ENCODE measurements around the gene CLCF1. TPM values are rescaled to one million over a fixed set of nuclear protein-coding genes. Genes with fewer than 3 reads are reported as not detected.
A peak's percentile ranks its signal among the peaks of the same experiment; 100 is the strongest.

Gene CLCF1
- total RNA-seq, 1 donor from 2014 or later, result 22.7 TPM

DNA sequence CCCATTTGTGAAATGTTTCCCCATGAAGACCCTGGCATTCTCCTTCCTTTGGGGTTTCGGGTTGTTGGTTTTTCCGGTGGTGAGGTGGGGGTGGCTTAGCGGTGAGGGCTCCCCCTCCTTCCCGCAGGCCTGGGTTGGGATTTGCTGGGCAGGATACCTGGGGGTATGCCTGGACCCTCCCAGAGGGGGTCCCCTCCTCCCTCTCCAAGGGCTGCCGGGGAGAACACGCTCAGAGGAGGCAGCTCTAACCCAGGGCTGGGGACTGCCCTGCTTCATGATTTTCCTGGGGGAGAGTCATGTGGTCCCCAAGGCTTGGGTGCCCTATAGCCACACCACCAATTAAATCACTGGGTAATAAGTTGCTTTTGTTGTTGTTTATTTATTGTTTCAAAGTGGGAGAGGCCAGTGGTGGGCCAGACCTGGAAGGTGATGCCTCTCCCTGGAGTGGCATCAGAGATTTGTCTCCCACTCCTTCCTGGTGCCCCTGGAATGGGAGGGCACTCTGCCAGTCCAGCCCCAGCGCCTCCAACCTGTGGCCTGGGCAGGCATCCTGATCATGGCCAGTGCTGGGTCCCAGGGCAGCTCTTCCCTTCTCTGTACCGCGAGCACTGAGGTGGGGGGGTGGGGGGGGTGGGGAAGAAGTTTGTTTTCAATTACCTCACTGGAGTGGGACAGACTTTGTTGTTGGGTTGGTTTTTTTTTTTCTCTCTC lies 1.3 kb upstream of the CLCF1 start:
- DNase-seq (ENCODE audit: low read depth), result peak; percentile 80

DNA sequence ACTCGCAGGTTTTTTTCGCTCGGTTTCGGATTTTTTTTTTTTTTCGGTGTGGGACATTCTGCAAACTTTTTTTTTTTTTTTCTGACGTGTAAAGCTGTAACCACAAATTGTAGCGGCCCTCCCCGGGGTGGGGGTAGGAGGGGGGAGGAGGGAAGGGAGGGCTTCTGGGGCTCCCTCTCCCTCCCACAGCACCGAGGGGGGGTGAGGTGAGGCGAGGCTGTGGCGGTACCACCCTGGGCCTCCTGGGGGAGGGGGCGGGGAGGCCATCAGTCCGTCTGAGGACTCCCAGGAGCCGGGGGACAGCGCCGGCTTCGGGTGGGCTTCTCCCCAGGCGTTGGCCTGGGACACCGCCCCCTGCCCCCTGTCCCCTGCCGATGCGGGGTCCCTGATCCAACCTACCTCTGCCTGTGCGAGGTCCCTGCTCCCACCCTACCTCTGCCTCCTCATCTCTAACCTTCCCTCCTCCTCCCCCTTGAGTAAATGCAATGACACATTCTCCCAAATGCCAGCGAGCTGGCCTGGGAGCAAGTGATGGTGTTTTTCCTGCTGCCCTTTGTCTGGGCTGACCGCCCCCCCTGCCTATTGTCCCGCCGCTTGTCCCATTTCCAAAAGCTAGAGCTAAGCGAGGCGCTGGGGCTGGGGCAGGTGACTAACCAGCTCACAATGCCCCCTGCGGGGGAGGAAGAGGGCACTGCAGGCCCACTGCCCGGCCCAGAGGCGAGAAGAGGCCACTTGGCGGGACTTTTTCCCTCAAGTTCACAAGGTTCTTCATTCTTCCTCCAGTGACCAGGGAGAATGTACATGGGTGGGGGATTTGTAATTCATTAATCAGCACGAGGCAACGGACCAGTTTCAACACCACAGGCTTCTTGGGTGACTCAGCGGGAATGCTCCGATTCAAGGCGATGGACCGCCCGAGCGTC lies 511 bp upstream of the CLCF1 start:
- DNase-seq (ENCODE audit: low read depth), result peak; percentile 100

DNA sequence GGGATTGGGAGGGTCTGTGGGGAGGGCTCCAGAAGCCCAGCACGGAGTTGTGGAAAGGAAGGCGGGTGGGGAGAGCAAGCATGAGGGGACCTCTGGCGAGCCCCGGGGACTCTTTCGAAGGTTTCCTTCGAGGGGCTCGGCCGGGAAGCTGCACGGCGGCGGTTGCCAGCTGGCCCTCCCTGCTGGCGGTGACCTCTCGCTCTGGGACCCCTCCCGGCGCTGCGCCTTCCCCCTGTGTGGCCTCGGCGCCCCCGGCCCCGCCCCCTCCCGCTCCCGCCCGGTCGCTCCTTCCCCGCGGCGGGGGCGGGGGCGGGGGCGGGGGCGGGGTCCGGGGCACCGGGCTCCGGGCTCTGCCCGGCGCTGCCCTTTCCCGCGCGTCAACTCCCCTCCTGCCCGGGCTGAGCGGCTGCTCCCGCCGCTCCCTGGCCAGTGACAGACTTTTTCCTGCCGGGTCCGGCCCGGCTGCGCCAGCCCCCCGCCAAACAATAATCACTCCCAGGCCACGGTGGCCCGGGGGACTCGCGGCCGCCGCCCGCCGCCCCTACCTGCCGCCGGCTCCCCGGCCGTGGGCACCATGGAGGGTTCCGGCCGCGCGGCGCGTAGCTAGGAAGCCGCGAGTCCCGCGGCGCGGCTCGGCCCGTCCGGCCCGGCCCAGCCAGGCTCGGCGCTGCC lies 941 bp downstream of the CLCF1 start:
- DNase-seq (ENCODE audit: low read depth), result no peak

DNA sequence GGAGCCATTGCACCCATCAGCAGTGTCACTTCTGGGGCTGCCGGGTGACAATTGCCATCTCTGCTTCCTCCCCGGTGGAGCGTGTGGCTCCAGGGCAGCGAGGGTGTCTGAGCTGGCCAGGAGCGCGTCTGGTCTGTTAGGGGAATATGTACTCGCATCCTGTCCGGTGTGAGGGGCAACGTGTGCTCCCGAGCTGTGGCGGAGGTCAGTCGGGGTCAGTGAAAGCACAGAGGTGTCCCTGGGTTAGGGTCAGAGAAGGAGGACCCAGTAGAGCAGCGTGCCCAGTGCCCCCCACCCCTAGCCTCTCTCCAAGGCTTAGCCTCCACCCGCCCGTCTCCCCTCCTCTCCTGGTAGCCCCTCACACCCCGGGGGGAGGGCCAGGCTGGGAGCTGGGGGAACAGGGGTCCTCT lies 1.5 kb downstream of the CLCF1 start:
- no peak for DNase-seq (ENCODE audit: low read depth)

DNA sequence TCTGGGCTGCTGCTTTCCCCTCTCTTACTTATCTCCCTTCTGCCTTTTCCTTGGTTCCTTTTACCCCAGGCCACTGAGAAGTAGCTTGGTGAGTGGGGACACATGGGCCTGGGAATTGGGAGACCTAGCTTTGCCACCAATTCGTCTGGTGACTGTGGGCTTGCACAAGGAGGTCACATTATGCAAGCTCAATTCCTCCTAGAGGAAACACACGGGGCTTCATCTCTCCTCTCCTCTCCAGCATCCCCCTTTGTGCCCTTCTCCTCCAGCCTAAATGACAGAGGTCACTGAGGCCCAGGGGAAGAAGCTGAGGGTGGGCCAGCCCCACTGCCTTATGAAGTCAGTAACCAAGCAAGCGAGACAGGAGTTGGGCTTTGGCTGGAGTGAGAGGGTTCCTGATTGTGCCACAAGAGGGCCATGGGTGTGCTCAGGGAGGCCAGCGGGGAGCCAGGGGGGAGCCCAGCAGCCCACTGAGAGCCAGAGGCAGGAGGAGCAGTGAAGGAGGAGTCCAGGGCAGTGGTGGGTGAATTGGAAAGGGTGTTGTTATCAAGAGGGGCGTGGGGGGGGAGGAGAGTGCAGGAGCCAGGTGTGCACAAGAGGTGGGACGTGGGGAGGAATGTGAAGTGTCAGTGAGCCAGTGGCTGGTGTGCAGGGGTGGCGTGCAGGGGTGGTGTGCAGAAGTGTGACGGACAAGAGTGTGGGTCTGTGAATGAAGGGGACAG lies 2.0 kb downstream of the CLCF1 start:
- peak; percentile 63 for DNase-seq (ENCODE audit: low read depth)

DNA sequence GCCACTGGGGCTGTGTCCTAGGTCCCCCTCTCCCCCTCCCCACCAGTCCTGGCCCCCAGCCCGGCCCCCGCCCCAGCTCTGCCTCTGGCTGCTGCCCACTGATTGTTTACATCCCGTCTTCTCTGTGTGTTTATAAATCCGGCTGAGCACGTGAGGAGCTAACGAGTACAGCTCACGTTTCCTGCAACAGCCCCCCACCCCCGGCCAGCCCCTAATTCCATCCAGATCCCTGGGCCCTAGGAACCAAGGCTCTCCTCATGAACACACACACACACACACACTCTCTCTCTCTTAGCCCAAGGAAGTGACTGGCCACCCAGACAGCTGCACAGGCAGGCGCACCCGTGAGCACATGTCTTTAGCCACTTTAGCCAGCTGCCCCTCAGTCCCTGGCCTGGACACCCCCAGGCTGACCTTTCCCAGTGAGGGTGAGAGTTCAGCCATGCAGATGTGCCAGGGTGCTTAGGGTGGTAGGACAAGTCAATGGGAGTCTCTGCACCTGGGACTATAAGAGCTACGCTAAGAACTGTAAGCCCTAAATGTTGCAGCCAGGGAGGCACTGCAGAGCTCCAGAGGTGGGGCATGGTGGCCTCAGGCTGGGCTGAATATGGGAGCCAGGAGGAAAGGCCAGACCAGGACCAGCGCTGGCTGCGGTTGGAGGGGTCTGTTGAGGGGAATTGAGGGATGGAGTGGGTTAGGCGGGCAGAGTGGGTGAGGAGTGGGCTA lies 2.9 kb downstream of the CLCF1 start:
- DNase-seq (ENCODE audit: low read depth), result no peak

DNA sequence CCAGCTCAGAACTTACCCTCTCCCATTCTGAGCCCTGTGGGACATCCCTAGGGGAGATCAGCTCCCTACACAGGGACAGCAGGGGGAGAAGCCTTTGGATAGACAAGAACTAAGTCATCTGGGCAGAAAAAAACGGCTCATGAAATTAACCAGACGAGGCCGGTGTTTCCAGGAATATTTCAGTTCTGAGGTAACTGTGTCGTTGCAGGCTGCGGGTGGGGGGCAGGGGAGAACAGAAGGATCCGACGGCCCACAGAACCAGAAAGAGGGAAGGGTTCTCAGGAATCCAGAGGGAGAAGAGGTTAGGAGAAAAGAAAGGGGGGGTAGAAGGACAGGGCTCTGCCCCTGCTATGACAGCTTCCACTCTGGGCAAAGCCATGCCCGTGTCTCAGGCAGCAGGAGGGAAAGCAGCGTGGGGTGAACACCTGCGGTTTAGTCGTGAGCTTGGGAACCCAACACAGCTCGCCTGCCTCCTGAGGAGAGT lies 3.6 kb downstream of the CLCF1 start:
- DNase-seq (ENCODE audit: low read depth), result no peak

DNA sequence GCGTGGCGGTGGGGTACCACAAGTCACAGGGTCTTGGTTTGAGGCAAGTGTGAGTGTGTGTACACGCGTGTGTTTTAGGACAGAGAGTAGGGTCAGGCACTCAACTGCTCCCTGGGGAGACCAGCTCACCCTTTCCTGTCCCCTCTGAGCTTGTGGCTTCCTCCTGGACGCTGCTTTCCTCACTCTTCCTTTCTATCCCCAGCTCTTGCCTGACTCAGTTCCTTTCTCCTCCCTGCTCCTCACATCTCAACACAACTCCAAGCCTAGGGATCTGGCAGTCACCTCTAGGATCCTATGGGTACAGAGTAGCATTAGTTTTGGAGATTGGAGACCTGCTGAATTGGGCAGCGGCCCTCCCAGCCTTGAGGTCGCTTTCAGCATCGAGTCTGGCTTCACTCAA lies 4.1 kb downstream of the CLCF1 start:
- no peak for DNase-seq (ENCODE audit: low read depth)

DNA sequence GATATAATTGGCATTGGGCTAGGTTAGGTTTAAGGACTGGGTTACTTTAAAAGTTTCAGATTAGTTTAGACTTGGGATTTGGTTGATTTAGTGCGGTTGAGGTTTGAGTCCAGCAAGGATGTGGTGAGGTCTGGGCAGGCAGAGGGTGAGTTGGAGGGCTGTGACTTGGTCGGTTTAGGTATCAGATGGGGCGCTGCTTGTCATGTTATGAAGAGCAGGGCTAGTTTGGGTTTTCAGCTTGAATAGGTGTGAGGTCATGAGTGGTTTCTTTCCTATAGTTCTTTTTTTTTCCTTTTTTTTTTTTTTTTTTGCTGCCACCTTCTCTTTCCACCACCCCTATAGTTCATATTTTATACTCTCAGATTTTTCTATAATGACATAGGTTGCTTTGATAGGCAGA lies 4.8 kb downstream of the CLCF1 start:
- no peak for DNase-seq (ENCODE audit: low read depth)

DNA sequence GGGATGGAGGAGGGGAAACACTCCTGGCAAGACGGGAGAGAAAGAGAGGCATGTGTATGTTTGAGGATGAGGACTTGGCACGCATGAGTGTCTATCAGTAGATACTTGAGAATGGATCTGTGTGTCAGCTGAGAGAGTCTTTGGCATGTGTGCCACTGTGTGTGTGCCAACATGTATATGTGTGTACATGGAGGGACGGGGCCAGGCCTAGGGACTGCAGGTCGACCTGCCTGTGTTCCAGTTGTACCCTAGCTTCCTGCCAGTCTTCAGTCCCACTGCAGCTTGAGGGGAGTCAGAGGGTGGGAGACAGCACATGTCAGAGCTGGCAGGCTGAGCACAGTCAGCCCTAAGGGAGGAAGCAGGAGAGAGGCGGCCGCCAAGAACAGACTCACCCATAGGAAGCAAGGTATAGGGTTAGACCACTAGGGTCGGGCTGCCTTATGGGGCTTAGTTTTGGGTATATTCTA lies 5.6 kb downstream of the CLCF1 start:
- no peak for DNase-seq (ENCODE audit: low read depth)

DNA sequence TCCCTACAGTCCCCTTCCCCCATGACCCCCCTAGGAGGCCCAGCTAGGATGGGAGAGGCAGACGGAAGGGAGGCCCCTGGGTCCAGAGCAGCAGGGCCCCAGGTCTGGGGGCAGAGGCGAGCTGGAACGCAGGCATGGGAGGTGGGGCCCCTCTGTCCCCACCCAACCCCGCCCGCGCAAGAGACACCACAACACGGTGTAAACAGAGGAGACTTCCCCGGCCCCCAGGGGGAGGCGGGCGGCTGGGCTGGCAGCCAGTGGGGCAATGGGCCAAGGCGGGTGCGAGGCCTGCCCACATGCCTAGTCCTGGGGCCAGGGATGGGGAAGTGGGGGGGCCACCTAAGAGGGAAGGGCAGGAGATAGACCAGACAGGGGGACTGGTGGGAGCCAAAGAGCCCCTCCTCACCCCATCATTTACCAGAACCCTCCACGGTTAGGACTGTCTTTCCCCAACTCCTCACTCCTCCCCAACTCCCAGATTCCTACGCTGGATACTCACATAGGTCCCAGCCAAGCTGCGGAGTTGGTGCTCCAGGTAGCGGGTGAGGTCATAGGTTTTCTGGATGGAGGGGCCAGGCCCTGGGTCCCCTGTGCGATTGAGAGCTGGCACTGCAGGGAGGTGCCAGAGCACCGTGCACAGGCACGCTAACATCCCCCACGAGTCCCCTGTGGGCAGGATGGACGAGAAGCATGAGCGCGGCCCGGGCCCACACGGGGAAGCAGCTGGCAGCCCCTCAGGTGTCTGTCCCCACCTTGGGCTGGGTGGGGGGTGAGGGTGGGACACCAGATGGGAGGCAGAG lies 6.2 kb downstream of the CLCF1 start:
- DNase-seq (ENCODE audit: low read depth), result no peak

DNA sequence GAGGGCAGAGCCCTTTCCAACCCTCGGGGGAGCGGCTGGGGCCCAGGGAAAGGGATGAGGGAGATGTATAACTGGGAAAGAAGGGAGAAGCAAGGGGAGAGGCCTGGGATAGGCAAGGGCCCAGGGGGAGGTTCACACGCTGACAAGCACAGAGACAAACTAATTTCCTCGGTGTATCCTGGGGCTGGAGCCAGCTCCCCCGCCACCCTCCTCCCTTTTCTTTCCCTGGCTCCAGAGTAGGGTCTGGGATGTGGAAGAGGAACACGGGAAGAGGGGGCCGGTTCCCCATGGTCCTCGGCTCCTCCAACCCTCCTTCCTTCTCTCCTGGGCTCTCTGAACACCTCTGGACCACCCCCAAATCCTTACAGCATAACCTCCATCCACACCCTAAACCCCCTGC lies 6.9 kb downstream of the CLCF1 start:
- no peak for DNase-seq (ENCODE audit: low read depth)

DNA sequence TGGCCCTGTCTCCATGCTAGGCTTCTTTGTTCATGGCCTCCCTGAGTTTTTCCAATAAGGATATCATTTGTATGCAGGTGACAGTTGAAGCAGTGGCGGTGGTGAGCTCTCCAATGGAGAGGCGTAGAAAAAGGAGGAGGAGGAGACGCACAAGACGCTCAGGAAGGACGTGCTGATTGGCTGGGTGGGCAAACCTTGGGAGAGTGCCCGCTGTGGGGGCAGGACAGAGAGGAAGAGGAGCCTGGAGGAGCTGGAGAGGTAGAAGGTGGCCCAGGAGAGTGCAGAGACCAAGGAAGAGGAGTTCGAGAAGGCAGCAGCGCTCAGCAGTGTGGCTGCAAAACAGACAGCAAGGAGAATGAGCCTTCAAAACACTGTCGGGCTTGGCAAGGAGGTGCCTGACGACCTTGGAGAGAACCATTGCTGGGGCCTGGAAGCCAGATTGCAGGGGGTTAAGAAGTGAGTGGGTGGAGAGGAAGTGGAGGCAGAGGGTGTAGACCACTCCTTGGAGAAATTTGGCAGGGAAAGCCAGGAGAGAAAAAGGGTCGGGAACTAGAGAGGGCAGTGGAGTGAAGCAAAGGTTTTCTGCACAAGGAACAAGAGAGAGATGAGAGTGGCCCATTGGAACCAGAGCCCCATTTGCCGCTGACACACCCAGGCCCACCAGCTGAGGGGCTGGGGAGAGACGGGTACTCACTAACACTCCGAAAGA lies 7.5 kb downstream of the CLCF1 start:
- no peak for DNase-seq (ENCODE audit: low read depth)

DNA sequence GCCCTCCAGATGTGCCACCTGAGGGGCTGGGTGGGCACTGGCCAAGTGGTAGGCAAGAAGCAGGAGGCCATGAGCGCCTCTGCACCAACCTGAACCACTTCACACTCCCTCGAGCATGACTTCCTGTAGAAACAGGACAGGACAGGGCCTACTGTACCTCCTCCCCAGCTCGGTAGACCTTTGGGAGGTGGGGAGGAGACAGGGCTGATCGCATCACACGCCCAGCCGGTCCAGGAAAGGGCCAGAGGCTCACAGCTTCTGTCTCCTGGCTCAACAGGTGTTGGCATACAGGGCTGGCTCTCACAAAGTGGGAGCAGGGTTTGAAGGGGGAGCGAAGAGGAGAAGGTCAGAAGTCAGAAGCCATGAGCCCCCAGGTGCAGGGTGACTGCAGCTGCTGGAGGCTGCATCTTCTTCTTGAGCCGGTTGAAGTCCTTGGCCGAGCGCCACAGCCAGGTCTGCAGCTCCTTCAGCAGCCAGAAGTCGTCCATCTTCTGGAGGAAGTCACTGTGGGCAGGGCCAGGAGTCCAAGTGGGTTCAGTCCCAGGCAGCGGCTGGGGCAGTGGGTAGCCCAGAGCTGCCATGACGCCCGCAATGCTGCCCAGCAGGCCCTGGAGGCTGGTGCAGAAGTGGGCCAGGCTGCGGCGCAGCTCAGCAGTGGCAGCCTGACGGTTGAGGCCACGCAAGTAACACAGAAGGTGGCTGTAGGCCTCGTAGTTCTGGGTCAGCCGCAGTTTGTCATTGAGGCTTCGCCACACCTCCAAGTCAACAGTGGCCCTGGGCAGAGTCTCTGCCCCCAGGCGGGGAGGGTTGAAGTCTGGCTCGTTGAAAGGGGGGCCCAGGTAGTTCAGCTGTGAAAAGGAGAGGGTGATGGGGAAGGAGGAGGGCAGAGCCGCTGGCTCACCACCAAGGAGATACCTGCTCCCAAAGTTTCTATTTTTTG lies 8.3 kb downstream of the CLCF1 start:
- no peak for DNase-seq (ENCODE audit: low read depth)

DNA sequence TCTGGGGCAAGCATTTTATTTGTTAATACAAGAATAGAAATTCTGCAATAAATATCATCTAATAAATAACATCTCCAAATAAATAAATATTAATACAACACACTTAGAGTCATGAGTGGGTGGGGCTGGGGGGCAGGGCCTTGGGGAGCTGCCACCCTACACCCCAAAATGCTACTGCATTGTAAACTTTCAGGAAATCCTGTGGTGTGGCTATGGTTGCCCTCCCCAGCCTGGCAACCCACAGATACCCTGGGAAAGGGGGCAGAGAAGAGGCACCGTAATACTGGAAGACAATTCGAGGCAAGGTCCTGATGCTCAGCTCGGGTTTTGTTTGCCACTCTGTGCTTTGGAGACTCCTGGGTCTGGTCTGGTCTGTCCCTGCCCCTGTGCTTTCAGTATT lies 9.2 kb downstream of the CLCF1 start:
- no peak for DNase-seq (ENCODE audit: low read depth)

DNA sequence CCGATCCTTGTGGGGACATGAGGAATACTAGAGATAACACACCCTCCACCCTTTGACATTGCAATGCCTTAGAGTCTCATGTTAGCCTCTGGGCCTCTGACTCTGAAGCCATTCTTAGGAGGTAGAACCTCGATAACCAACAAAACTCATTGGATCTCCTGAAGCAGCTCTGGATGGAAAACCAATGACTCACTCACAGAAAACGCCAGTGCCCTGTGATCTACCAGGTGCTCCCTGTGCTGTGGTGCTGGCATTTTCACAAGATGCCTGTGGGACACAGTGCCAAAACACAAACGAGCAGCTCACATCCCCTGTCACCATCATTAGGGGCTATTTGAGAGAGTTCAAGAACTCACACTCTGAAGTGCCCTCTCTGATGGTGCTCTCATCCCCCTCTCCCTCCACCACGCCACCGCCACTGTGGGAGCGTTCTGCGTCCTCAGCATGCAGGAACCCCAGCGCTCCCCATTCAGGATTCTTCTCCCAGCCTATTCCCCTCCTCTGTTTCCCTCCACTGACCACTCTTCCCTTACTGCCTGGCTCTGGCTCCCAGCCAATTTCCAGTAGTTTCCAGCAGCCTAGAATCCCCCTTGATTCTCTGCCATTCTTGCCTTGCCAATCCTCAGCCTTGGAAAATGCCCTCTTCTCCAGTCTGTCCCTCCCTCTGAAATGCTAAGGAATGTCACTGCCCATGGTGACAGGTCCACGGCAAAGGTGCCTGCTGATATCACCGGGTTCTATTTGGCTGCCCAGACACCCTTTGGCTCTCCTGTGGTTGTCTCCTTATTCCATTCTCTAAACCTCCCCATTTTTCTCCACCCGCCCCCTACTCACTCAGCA lies 15.3 kb downstream of the CLCF1 start:
- DNase-seq (ENCODE audit: low read depth), result peak; percentile 86

DNA sequence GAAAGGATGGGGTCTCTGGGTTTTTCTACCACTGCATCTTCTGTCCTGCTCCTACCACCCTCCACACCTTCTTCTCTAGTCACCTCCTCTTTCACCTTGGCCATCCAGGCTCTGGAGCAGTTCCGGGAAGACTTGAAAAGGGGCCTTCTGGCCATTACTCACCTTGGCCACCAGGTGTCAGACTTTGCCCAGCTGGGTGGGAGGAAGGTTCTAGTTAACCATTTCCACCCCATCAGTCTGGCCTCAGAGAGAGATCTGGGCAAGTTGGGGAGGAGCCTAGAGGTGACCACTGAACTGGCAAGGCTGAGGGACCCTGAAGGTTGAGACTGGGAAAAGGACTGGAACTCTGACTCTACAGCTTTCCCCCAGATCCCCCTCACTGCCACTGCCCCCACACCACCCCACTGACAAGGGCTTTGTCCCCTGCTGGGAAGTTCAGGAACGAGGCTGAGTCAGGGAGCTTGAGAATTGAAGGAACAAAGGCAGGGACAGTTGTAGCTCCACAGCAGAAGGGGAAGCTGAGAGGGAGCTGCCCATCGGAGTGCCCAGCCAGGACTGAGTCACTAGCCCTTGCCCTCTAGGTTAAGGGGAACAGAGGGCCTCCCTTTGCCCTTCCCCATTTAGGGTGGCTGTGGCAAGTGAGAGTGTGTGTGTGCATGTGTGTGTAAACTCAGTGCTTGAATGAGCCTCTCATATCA lies 16.4 kb downstream of the CLCF1 start:
- peak; percentile 82 for DNase-seq (ENCODE audit: low read depth)
